GM18867 (cell line): ENCODE measurements around the gene GIGYF2.

Source experiments
- ATAC-seq: cut with Tn5 transposase; IDR thresholded peaks from one replicate; pipeline ENCODE4 v1.9.1; 2021; ENCODE audit warnings: mild to moderate bottlenecking, moderate library complexity; ENCODE audit not compliant: unreplicated experiment

Gene GIGYF2

DNA sequence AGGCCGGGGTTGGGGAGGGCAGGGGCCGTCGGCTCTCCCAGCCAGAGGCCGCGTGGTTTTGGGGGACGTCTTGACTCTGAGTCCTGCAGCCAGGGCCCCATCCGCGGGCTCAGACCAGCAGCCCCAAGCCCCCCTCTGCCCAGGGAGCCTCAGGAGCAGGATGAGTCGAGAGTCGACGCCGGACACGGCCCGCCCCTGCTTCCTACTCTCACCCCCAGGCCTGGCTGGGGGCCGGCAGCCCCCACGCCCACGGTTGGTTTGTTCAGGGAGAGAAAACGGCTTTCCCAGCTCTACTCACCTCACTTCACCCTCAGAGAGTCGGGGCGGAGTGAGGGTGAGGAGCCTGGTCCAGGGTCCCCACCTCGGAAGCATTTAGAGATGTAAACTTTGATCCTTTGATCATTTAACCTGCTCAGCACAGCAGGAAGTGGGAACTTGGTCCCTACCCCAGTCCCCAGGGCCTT is 179.9 kb downstream of the GIGYF2 start:
- no peak for ATAC-seq

DNA sequence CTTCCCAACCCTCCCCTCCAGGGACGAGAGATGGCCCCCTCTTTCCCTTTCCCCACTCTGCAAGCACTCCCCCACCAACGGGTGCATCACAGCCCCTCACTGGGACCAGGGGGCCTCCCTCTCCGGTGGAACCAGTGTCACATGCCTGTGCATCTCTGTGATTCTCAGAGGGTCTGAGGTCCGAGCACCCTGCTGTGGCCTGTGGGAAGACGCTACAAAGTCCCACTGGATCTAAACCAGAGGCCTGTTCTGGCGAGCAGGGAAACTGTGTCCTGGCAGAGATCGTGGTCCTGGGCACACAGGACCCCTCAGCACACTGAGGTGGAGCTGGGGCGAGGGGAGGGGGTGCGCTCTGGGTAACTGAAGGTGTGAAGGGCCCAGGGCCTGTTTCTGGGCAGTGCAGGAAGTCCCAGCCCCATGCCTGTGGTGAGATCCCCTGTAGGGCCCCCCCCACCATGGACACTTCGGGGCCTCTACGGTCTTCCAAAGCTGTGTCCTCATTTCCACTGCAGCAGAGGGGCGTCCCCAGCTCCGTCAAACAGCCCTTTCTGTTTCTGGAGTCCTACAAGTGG is 180.9 kb downstream of the GIGYF2 start:
- ATAC-seq: no peak

- ATAC-seq: no peak
Measured at GRCh38 chr2:232878855-232879617, 181.9 kb downstream of the GIGYF2 start.

DNA sequence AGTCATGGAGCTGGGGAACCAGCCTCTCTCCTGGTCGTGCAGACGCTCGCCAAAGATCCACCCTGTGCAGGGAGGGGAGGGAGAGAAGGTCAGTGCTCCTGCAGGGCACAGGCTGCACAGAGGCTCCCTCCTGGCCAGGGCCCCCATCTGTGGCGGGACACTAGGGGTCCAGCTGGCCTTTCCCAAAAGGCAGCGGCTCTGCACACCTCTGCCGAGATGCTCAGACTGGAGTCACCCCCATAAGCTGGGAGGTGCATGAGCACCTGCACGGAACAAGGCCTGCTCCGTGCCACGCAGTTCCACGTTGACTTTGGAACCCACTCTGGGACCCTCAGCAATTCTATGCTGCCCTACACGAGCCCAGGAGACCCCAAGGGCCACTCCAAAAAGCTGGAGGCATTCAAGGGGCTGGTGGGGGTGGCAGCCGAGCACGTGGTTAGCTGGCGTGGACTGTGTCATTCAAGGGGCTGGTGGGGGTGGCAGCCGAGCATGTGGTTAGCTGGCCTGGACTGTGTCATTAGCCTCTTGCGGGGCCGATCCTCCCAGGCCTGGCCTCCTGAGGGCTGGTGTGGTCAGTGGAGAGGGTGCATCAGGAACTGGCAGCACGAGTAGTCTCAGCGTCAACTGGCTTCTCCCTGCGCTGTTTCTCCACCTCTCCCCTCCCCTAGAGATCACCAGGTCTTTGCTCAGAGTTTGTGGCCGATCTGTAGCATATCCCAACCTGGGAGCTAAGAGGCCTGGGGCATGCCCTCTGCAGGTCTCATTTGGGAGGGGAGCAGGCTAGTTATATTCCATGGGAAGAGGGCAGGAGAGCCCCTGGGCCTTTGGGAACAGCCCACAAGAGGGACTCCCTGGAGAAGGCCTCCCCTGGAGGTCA is 182.7 kb downstream of the GIGYF2 start:
- no peak for ATAC-seq

DNA sequence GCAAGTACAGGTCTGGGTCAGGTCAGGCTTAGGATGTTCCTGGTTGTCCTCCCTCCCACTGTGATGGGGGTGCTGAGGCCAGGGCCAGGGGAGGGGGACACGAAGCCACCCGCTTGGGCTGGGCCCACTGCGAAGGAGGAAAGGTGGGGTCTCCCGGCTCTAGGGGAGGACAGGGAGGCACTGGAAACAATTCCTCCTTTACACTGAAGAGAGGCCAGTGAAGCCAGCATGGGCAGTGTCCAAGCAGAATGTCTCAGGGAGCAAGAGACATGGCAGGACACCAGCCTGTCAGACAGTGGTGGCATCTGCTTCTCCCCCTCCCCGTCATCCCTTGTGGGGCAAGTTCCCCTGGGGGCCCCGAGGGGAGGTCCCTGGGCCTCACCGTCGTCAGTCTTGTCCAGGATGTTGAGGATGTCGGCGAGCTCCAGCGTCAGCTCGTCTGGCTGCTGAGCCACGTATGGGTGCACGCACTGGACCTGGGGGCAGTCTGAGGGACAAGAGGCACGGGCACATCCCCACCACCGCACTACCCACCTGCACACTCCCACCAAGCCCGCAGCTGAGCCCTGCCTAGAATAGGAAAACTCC is 183.7 kb downstream of the GIGYF2 start:
- no peak for ATAC-seq

GRCh38 chr2:232882085-232882484 is 185.0 kb downstream of the GIGYF2 start:
- ATAC-seq: no peak

GRCh38 chr2:232882505-232883115 is 185.5 kb downstream of the GIGYF2 start:
- ATAC-seq: no peak

GRCh38 chr2:232883116-232883721 is 186.1 kb downstream of the GIGYF2 start:
- no peak for ATAC-seq

DNA sequence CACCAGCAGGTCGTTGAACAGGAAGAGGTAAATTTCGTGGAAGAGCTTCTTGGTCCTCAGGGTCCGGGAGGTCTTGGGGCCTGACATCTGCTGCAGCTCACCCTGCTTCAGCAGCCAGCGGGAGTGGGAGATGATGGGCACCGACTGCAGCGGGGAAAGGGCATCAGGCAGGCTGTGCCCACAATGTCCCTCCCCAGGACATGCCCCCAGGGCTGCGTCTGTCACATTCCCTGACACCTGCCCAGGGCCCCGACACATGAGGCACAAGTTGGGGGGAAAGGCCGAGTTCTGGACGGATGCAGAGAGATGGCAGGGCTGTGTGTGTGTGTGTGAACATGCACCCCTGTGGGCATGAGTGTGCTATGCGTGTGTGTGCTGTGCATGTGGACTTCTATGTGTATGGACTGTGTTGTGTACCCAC is 186.9 kb downstream of the GIGYF2 start:
- ATAC-seq: no peak

- ATAC-seq: no peak
Measured at GRCh38 chr2:232884549-232885263, 187.6 kb downstream of the GIGYF2 start.

DNA sequence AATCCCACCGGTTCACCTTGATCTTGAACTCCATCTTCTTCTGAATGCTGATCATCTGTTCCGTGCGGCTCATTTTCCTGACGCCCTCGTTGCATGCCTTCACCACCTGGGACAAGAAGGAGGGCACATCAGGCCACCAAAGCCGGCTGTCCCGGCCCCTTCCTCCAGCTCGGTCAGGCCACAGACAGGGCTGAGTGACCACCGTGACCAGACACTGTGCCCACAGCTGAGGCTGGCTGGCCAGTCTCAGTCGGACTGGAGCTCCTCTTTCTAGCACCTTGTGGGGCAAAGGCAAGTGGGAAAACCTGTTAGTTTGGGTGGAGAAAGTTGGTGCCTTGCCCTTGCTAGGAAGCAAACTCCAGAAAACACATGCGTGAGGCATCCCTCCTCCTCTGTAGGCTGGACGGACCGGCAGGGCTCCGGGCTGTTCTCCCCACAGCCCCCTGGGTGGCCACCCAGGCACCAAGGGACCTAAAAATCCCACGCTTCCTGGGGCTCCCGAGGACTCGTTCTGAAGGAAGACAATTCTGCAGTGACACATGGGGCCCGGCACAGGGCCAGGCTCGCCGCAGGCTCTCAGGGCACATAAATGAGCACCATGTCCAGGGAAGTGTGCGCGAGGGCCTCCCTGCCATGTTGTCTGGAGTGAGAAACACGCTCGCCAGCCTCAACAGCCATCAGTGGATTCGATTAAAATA is 188.3 kb downstream of the GIGYF2 start:
- ATAC-seq: no peak

DNA sequence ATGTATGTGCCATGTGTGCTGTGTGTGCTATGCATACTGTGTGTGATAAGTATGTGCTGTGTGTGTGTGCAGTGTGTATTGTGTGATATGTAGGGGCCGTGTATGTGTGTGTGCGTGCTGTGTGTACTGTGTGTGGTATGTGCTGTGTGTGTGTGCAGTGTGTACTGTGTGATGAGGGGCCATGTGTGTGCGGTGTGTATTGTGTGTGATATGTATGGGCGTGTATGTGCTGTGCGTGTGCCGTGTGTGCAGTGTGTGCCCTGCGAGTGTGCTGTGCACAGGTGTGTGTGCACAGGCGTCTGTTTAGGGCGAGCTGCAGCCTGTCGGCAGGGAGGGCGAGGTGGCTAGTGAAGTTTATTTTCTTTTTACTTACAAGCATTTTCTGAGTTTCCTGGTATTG is 189.0 kb downstream of the GIGYF2 start:
- ATAC-seq: no peak

- ATAC-seq: no peak
Measured at GRCh38 chr2:232886632-232887031, 189.5 kb downstream of the GIGYF2 start.

DNA sequence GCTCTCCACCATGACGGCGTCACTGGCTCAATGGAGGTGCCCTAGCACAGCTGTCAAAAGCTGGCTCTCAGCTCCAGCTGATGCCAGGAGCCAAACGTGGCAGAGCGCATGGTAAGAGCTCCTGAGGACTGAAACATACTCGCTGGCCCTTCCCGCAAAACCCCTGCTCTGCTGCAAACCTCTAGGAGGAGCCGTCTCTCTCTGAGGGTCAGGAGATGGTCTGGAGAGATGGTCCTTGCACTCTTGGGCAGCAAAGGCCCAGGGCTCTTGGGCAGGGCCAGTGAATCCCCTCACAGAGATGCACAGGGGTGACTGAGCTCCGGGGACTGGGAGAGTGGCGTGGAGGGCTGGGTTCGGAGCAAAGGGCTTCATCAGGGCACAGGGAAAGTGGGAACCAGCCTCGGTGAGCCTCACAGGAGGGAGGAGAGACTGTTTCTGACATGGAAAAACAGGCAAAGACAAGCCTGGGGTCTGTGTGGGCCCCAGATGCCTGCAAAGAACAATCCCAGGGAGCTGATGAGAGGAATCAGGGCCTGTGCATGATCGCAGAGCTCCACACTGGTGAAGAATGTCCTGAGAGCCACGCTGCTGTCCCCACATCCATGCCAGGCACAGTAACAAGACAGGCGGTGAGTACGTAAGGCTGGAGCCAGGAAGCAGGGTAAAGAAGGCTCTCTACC is 190.2 kb downstream of the GIGYF2 start:
- no peak for ATAC-seq

DNA sequence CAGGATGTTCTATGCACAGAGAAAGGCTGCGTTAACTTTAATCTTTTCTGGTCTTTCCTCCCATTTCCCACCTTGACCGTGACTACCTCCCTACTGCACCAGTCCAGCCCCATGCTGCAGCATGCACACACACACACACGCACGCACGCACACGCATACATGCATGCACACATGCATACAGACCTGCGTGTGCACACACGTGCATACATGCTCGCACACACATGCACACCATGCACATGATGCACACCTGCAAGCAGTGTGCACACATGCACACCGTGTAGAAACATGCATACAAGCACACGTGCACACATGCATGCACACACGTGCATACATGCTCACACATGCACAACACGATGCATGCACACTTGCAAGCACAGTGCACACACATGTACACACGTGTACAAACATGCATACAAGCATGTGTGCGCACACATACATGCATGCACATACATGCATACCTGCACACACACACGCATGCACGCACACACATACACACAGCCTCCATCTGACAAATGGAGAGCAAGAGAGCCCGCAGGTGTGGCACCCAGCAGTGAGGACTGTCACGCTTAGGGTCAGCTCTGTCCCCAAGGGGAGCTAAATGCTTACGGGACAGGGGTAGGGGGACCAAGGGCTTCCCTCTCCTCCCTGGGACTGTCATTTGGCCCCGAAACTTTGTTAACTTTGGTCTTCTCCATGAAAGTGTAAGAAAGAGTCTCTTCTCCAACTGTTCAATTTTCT is 191.1 kb downstream of the GIGYF2 start:
- no peak for ATAC-seq

DNA sequence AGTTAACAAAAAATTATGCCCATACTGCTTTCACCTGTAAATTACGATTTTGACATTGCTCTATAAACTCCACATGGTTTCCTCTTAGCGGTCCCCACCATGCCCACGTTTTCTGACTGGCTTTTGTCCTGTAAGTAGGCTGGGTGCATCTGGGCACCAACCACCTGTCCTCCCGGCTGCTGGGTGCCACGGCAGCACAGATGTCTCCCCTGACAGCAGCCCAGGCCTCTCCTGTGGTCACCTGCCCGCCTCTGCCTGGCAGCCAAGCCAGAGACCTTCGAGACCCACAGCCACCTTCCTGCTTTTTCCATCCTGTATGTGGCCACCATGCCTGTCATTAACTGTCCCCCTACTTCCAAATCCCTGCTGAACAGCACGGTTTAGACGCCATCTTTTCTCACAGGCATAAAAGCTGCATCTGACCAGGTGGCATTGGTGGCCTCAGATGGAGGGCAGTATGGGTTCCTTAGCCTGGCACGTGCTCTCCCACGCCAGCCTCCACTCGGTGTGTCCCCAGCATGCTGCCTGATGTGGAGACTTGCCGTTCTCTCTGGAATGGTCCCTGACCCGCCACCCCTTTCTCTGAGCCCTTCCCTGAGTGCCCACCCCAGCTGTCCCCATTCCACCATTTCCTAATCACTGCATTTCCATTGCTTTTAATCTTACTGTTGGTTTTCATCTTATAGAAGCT is 191.9 kb downstream of the GIGYF2 start:
- no peak for ATAC-seq

DNA sequence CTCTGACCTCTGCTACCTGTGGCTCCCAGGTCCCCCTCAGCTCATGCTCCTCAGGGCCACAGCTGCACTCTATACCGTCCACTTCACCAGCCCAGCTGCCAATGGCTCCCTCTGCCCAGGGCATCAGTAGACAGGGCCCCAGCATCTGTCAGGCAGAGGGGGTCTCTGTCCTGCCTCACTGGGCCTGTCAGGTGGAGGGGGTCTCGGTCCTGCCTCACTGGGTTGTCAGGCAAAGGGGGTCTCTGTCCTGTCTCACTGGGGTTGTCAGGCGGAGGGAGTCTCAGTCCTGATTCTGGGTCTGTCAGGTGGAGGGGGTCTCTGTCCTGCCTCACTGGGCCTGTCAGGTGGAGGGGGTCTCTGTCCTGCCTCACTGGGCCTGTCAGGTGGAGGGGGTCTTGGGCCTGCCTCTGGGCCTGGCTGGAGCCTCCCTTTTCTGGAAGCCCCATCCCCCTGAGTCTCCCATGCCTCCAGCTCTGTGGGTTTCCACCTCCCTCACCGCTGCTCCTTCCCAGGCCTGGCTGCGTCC is 192.8 kb downstream of the GIGYF2 start:
- no peak for ATAC-seq
